ENCODE measurements around the gene OSER1.

GRCh38 chr20:44215125-44215524, 4.6 kb upstream of the OSER1 start:
- TF ChIP-seq CTCF (IDR thresholded peaks at IDR 0.05) (no peak), MAX (CRISPR knock-in tag; IDR thresholded peaks at IDR 0.05) (no peak), USF1 (CRISPR knock-in tag; IDR thresholded peaks at IDR 0.05) (no peak), FOXP4 (CRISPR knock-in tag; IDR thresholded peaks at IDR 0.05) (no peak), ZNF532 (CRISPR knock-in tag; IDR thresholded peaks at IDR 0.05; ENCODE audit: borderline replicate concordance) (no peak), TCF7 (CRISPR knock-in tag; IDR thresholded peaks at IDR 0.05; ENCODE audit: low read depth) (no peak), ATF2 (CRISPR knock-in tag; IDR thresholded peaks at IDR 0.05; ENCODE audit: borderline replicate concordance, low read depth) (no peak), CBFB (CRISPR knock-in tag; IDR thresholded peaks at IDR 0.05; ENCODE audit: low read depth) (no peak), TEAD1 (CRISPR knock-in tag; IDR thresholded peaks at IDR 0.05) (no peak), SMAD4 (CRISPR knock-in tag; IDR thresholded peaks at IDR 0.05) (no peak), NR3C1 (CRISPR knock-in tag; conservative IDR thresholded peaks at IDR 0.05; ENCODE audit: low read depth) (no peak), HMGA2 (CRISPR knock-in tag; IDR thresholded peaks at IDR 0.05) (no peak), ESRRA (CRISPR knock-in tag; IDR thresholded peaks at IDR 0.05; ENCODE audit: borderline replicate concordance) (no peak), ZNF425 (CRISPR knock-in tag; conservative IDR thresholded peaks at IDR 0.05) (no peak)
